CD14-positive monocyte (primary cell): Measurements from ENCODE around the gene TBX2. TPM values are rescaled to one million over a fixed set of nuclear protein-coding genes. Genes with fewer than 3 reads are reported as not detected.

Source experiments
- DNase-seq, 3 donors: peaks; one replicate each; pipeline ENCODE4 v3.0.0-alpha.2; 2011 to 2022
- H2AFZ ChIP-seq: 2 replicates; pipeline ENCODE4 v1.6.0; 2012; ENCODE audit warnings: mild to moderate bottlenecking, low read depth, low read length, inconsistent platforms; ENCODE audit not compliant: insufficient read depth, poor library complexity, severe bottlenecking
- H3K27ac ChIP-seq, 2 donors: 1 replicate in 1 of 2; 2 replicates in 1 of 2; pipeline ENCODE4 v1.5.1; 2012 to 2013; ENCODE audit warnings: low read length in 2 of 2, control low read depth in 1 of 2, inconsistent platforms in 1 of 2, low read depth in 1 of 2, mild to moderate bottlenecking in 1 of 2
- H3K27me3 ChIP-seq, 2 donors: one replicate each; pipeline versions ENCODE4 v1.6.0 to v1.6.1; 2011 to 2013; ENCODE audit warnings: low read length in 2 of 2; ENCODE audit not compliant: control insufficient read depth in 2 of 2, insufficient read depth in 2 of 2
- H3K36me3 ChIP-seq, 2 donors: replicated peaks in 1 of 2; 1 replicate in 1 of 2; 2 replicates in 1 of 2; pipeline versions ENCODE4 v1.5.1 to v1.6.1; 2012 to 2013; ENCODE audit warnings: low read length in 2 of 2, control low read depth in 1 of 2, inconsistent platforms in 1 of 2, mild to moderate bottlenecking in 1 of 2; ENCODE audit not compliant: insufficient read depth in 2 of 2, control insufficient read depth in 1 of 2
- H3K4me1 ChIP-seq, 2 donors: 1 replicate in 1 of 2; 2 replicates in 1 of 2; pipeline versions ENCODE4 v1.5.1 to v1.6.1; 2012 to 2013; ENCODE audit warnings: low read length in 2 of 2, control low read depth in 1 of 2, inconsistent platforms in 1 of 2, mild to moderate bottlenecking in 1 of 2, moderate library complexity in 1 of 2; ENCODE audit not compliant: insufficient read depth in 2 of 2, control insufficient read depth in 1 of 2
- H3K4me2 ChIP-seq: replicated peaks from 2 replicates; pipeline ENCODE3; 2012; ENCODE audit warnings: low read length, moderate library complexity, mild to moderate bottlenecking; ENCODE audit not compliant: poor library complexity, severe bottlenecking; ENCODE audit errors: extremely low read depth
- H3K4me3 ChIP-seq, 3 experiments: fragments of 200-600 bp in 1 of 3; sonication (generic) in 1 of 3; replicated peaks in 1 of 3; 1 replicate in 2 of 3; 2 replicates in 1 of 3; pipeline ENCODE4 v1.5.1; 2011 to 2013; ENCODE audit warnings: low read length in 3 of 3, mild to moderate bottlenecking in 3 of 3, control low read depth in 2 of 3, low read depth in 2 of 3, inconsistent platforms in 1 of 3, moderate library complexity in 1 of 3
- H3K79me2 ChIP-seq: 2 replicates; pipeline ENCODE4 v1.6.0; 2012; ENCODE audit warnings: mild to moderate bottlenecking, control low read depth, inconsistent platforms, low read length, moderate library complexity; ENCODE audit not compliant: insufficient read depth
- H3K9ac ChIP-seq: 2 replicates; pipeline ENCODE4 v1.6.0; 2017; ENCODE audit warnings: low read length, mild to moderate bottlenecking; ENCODE audit not compliant: insufficient read depth, poor library complexity, severe bottlenecking
- H3K9me3 ChIP-seq, 2 donors: replicated peaks in 1 of 2; 1 replicate in 1 of 2; 2 replicates in 1 of 2; pipeline versions ENCODE4 v1.5.1 to v1.6.1; 2012 to 2013; ENCODE audit warnings: low read length in 2 of 2, control low read depth in 1 of 2; ENCODE audit not compliant: control insufficient read depth in 1 of 2, insufficient read depth in 1 of 2
- H4K20me1 ChIP-seq: 2 replicates; pipeline ENCODE4 v1.6.0; 2012; ENCODE audit warnings: mild to moderate bottlenecking, low read length, control low read depth, moderate library complexity; ENCODE audit not compliant: insufficient read depth
- H3K27ac Mint-ChIP-seq, 7 donors: one replicate each; pipeline ENCODE4 v1.8.0; 2020; ENCODE audit warnings: mild to moderate bottlenecking in 7 of 7, mixed read lengths in 7 of 7, moderate library complexity in 6 of 7, inconsistent platforms in 2 of 7
- H3K27me3 Mint-ChIP-seq, 3 donors: one replicate each; pipeline ENCODE4 v1.8.0; 2021 to 2022; ENCODE audit warnings: low read depth in 3 of 3, mild to moderate bottlenecking in 3 of 3, mixed read lengths in 3 of 3, moderate library complexity in 3 of 3, inconsistent platforms in 1 of 3
- H3K36me3 Mint-ChIP-seq, 2 donors: one replicate each; pipeline ENCODE4 v1.8.0; 2020; ENCODE audit warnings: mixed read lengths in 2 of 2, inconsistent platforms in 1 of 2, mild to moderate bottlenecking in 1 of 2
- H3K4me1 Mint-ChIP-seq: one replicate; pipeline ENCODE4 v1.8.0; 2020; ENCODE audit warnings: mild to moderate bottlenecking, mixed read lengths
- H3K4me3 Mint-ChIP-seq, 2 donors: one replicate each; pipeline ENCODE4 v1.8.0; 2020; ENCODE audit warnings: mild to moderate bottlenecking in 2 of 2, mixed read lengths in 2 of 2, moderate library complexity in 1 of 2
- H3K9me3 Mint-ChIP-seq, 7 donors: one replicate each; pipeline ENCODE4 v1.8.0; 2020 to 2022; ENCODE audit warnings: mixed read lengths in 7 of 7, mild to moderate bottlenecking in 6 of 7, moderate library complexity in 6 of 7, inconsistent platforms in 2 of 7
- CTCF ChIP-seq: fragments of 200-600 bp; IDR thresholded peaks from one replicate; pipeline ENCODE4 v1.8.0; 2022; ENCODE audit warnings: antibody characterized with exemption, mild to moderate bottlenecking
- WGBS: methylation state at CpG from one replicate; pipeline ENCODE4 v1.1.5; 2013; ENCODE audit warnings: missing lambda C conversion rate; ENCODE audit not compliant: insufficient coverage; 5-methylcytosine and 5-hydroxymethylcytosine counted together
- intact Hi-C, 2 donors: fragments of 100-400 bp; cut with micrococcal nuclease; formaldehyde crosslinking; loops; one replicate each; pipeline versions ENCODE4 v1.15.0 to v1.15.1; 2023
- polyA plus RNA-seq, 3 donors: library from polyadenylated mRNA; depleted of rRNA in 1 of 3; unstranded in 2 of 3; stranded (reverse) in 1 of 3; fragments of 300-500 nt in 2 of 3; fragments of >200 nt in 1 of 3; fragmentation: Illumina TruSeq in 2 of 3; gene quantifications; 1 replicate in 2 of 3; 2 replicates in 1 of 3; pipeline ENCODE4 v1.2.3, GENCODE V29; 2012 to 2021

Gene TBX2
- polyA plus RNA-seq, 3 donors = 0.03 TPM; not detected in 2

GRCh38 chr17:61389670-61390478 lies 9.8 kb upstream of the TBX2 start:
- Mint-ChIP-seq H3K9me3 (peaks cover 0 to 3% (median 0%) of the 10 kb centered on the region in 7 donors), H3K36me3 (peaks cover 0 to 7% of the 10 kb centered on the region in 2 donors), H3K27ac (no peak overlapping the region), H3K4me1 (peaks cover 3% of the 10 kb centered on the region), H3K27me3 (peaks cover 21 to 45% (median 24%) of the 10 kb centered on the region in 3 donors), H3K4me3 (no peak overlapping the region)
- DNase-seq = peak in 2 of 3 donors; percentile 27 to 43
- WGBS = 34% methylated on average over 13 of the region's 25 CpGs
- H2AFZ ChIP-seq = no peak overlapping the region
- H3K4me2 ChIP-seq = no peak overlapping the region
- peak; percentile 97 for TF ChIP-seq CTCF
- no peaks in the 10 kb centered on the region for H3K9me3 ChIP-seq
- no peak overlapping the region for H3K27ac ChIP-seq
- H3K4me1 ChIP-seq = no peaks in the 10 kb centered on the region
- H3K4me3 ChIP-seq = no peak overlapping the region
- H3K36me3 ChIP-seq = no peaks in the 10 kb centered on the region
- no peaks in the 10 kb centered on the region for H3K79me2 ChIP-seq
- peaks cover under 1 to 12% of the 10 kb centered on the region in 2 donors for H3K27me3 ChIP-seq
- H3K9ac ChIP-seq = no peak overlapping the region
- H4K20me1 ChIP-seq = no peaks in the 10 kb centered on the region
- intact Hi-C loops = loop anchor here (5.0 to 10.0 kb wide), 4 partner anchors 385 to 668 kb away; no protein-coding TSS in a partner anchor

DNA sequence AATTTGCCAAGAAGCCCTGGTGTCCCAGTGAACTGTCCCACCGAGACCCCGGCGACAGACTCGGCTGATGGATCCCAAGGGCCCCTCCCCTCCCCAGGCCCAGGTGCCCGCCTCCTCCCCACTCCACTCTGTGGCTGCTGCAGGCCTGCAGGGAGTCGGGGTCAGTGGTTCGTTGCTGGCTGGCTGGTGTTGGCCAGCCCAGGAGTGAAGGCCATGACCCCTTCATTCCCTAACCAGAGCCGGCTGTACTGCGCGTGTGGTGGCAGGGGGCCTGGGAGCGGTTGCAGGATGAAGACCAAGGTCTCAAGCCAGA lies 9.2 kb upstream of the TBX2 start:
- H3K27ac Mint-ChIP-seq = peak overlapping the region in 1 of 7 donors; percentile 54
- Histone ChIP-seq H2AFZ (no peak overlapping the region), H3K9me3 (peaks cover 0 to 3% of the 10 kb centered on the region in 2 donors), H3K9ac (no peak overlapping the region), H3K79me2 (no peaks in the 10 kb centered on the region), H3K27ac (no peak overlapping the region), H3K4me1 (no peaks in the 10 kb centered on the region), H3K27me3 (peaks cover 6 to 17% of the 10 kb centered on the region in 2 donors), H4K20me1 (no peaks in the 10 kb centered on the region), H3K36me3 (no peaks in the 10 kb centered on the region), H3K4me3 (no peak overlapping the region), H3K4me2 (no peak overlapping the region)
- H3K4me1 Mint-ChIP-seq = peaks cover 3% of the 10 kb centered on the region
- H3K9me3 Mint-ChIP-seq = peaks cover 0 to 6% (median 0%) of the 10 kb centered on the region in 7 donors
- intact Hi-C loops = loop anchor here (5.0 to 10.0 kb wide), 4 partner anchors 386 to 668 kb away; no protein-coding TSS in a partner anchor
- H3K36me3 Mint-ChIP-seq = peaks cover 0 to 7% of the 10 kb centered on the region in 2 donors
- peak overlapping the region in 1 of 2 donors; percentile 35 for H3K4me3 Mint-ChIP-seq
- peaks cover 26 to 51% (median 29%) of the 10 kb centered on the region in 3 donors for H3K27me3 Mint-ChIP-seq
- 92% methylated on average over 10 of the region's 11 CpGs for WGBS
- TF ChIP-seq CTCF = no peak
- DNase-seq = no peak
